Stimulated activated CD4-positive, alpha-beta T cell treated with anti-CD3 and anti-CD28 coated beads, Interleukin-15, amount 100 ng/mL, for 24 hours (primary cell): Measurements from ENCODE around the gene MILR1.
A peak's percentile ranks its signal among the peaks of the same experiment; 100 is the strongest.
"Not testable (repeated sequence)": the region's sequence is repeated elsewhere in the genome, so short reads cannot be mapped to it uniquely, and the experiment has no call there.

Experiments
- DNase-seq: peaks from one replicate; pipeline ENCODE4 v3.0.0-alpha.2; 2020

Gene MILR1

DNA sequence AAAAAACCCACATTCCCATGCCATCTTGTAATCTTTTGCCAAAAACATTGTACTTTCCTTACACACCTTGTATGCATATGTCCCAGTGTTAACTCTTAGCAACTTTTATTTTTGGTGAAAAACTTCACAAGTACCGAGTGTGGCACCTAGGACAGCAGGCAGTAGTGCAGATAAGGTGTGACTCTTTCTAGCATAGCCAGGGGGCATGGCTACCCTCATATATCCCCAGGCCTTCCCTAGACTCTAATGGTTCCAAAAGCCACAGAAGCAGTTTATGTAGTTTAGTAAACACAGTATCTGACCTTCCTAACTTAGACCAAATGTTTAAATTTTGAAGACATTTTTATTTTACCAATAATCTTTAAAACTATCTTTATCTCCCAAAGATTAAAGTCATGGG is 20.5 kb upstream of the MILR1 start:
- no peak for DNase-seq

DNA sequence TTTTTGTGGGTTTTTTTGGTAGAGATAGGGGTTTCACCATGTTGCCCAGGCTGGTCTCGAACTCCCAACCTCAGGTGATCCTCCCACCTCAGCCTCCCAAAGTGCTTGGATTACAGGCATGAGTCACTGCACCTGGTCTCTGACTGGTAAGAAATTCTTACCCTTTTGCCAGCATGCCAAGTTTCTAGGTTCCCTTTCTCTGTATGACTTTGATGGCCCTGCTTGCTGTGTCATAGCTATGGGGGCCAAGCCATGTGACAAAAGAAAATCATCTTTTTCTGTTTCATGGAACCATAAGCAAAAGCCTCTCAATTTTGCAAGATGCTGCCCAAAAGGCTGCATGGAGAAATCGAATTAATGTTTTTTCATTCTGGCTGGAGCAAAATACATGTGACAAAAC is 18.9 kb upstream of the MILR1 start:
- not testable (repeated sequence) for DNase-seq

DNA sequence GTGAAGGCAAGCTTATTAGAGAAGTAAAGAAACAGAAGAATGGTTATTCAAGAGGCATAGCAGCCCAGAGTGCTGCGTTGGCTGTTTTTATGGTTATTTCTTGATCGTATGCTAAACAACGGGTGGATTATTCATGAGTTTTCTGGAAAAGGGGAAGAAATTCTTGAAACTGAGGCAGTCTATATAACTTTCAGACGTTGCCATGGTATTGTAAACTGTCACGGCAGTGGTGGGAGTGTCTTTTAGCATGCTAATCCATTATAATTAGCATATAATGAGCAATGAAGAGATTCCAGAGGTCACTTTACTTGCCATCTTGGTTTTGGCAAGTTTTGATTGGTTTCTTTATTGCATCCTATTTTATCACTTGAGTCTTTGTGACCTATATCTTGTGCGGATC is 17.4 kb upstream of the MILR1 start:
- DNase-seq = no peak

DNA sequence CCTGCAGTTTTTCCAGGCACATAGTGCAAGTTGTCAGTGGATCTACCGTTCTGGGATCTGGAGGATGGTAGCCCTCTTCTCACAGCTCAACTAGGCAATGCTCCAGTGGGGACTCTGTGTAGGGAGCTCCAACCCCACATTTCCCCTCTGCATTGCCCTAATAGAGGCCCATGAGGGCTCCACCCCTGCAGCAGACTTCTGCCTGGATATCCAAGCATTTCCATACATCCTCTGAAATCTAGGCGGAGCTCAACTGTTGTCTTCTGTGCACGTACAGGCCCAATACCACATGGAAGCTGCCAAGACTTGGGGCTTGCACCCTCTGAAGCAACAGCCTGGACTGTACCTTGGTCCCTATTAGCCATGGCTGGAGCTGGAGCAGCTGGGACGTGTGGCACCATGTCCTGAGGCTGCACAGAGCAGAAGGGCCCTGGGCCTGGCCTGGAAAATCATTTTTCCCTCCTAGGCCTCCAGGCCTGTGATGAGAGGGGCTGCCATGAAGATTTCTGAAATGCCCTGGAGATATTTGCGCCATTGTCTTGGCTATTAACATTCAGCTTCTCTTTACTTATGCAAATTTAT is 10.9 kb upstream of the MILR1 start:
- DNase-seq = no peak

DNA sequence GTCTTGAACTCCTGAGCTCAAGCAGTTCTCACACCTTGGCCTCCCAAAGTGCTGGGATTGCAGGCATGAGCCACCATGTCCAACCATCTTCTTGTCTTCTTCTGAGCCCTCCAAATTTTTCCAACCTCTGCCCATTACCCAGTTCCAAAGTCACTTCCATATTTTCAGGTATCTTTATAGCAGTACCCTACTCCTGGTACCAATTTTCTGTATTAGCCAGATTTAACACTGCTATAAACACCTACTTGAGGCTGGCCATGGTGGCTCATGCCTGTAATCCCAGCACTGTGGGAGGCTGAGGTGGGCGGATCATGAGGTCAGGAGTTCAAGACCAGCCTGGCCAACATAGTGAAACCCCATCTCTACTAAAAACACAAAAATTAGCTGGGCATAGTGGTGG is 9.4 kb upstream of the MILR1 start:
- not testable (repeated sequence) for DNase-seq

DNA sequence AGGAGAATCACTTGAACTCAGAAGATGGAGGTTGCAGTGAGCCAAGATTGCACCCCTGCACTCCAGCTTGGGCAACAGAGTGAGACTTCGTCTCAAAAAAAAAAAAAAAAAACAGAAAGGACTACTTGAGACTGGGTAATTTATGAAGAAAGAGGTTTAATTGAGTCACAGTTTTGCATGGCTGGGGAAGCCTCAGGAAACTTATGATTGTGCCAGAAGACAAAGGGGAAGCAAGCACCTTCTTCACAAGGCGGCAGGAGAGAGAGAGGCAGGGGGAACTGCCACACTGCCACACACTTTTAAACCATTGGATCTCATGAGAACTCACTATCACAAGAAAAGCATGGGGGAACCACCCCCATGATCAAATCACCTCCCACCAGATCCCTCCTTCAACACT is 9.0 kb upstream of the MILR1 start:
- no peak for DNase-seq

DNA sequence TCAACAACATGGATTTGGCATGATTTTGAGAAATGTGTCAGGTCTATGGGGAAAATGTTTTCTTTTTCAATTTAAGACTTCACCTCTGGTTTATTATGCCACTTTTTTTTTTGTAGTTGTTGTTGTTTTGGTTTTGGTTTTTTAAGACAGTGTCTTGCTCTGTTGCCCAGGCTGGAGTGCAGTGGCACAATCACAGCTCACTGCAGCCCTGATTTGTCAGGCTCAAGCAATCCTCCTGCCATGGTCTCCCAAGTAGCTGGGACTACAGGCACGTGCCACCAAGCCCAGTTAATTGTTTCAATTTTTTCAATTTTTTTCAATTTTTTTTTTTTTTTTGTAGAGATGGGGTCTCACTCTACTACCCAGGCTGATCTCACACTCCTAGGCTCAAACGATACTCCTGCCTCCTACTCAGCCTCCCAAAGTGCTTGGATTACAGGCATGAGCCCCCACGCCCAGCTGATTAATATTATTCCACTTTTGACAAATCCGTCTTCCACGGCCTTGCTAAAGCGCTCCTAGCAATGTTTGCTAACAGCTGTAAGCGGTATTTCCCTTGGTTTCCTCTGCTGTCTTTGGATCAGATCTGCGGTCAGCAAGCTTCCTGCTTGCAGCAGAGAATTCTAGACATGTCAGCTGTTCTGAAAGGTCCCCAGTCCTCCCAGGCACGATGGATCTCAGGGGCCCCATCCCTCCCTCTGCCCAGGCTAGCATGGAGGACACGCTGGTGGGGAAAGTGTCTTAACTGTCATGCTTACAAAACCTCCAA is 7.0 kb upstream of the MILR1 start:
- DNase-seq = peak; percentile 21

DNA sequence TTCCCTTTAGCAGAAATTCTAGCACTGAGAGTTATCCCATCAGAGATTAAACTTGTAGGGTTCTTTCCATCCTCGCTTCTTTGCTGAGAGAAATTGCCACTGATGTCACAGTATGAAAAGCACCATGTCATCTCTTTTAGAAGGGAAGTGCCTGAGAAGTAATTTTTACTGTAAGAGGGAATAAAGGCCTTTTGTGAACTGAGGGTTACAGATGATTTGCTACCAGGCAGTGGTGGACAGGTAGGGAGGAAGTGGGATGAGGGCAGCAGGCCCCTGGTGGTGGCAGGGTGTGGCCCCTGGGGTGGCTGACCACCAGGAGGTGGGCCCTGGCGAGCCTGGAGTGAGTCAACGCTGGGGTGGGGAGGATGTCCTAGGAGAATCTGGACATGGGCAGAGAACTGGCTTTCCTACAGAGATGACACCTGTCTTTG is 6.4 kb upstream of the MILR1 start:
- no peak for DNase-seq

DNA sequence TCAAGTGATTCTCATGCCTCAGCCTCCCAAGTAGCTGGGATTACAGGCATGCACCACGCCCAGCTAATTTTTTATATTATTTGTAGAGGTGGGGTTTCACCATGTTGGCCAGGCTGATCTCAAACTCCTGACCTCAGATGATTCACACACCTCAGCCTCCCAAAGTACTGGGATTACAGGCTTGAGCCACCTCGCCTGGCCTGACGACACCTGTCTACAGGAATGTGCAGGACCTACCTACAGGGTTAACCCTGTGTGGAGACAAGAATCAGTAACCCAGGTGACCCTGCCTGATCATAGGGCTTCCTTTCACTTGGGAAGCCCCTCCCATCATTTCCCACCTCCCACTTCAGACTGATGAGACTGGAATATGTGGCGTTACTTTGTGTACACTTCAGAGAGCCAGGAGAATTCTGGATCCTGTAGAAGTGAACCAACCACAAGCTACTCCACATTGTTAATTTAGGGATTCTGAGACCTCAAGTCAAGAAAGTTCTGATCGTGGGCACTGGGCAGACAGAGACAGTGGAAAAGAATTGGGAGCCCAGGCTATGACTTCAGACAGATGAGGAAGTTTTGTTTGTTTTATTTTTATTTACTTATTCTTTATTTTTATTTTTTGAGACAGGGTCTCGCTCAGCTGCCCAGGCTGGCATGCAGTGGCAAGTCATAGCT is 5.7 kb upstream of the MILR1 start:
- DNase-seq = no peak

DNA sequence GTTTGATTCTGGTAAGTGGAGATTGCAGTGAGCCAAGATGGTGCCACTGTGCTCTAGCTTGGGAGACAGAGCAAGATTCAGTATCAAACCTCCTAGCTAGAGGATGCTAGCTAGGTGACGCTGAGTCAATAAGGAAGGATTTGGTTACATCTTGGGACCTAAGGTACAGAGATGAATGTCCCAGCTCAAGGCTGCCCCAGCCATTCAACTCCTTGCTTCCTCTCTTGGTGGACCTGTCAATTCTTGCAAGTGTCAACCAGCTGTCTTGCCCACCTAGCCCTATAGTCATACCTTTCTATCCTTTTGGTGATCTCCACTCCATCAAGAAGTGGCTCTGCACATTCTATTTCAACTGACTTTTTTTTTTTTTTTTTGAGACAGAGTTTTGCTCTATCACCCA is 1.4 kb upstream of the MILR1 start:
- DNase-seq = no peak

DNA sequence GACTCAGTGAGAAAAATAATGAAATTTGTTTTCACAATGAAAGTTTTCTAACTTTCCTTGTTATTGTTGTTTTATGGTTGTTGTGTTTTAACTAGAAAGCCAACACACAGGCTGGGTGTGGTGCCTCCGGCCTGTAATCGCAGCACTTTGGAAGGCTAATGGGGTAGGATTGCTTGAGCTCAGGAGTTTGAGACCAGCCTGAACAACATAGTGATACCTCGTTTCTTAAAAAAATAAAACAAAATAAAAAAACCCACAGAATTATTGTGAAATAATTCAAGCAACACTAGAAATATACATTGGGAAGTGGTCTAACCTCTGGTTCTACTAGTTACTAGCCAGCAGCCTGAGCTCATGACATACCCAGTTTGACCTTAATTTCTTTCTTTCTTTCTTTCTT is 630 bp downstream of the MILR1 start:
- no peak for DNase-seq

DNA sequence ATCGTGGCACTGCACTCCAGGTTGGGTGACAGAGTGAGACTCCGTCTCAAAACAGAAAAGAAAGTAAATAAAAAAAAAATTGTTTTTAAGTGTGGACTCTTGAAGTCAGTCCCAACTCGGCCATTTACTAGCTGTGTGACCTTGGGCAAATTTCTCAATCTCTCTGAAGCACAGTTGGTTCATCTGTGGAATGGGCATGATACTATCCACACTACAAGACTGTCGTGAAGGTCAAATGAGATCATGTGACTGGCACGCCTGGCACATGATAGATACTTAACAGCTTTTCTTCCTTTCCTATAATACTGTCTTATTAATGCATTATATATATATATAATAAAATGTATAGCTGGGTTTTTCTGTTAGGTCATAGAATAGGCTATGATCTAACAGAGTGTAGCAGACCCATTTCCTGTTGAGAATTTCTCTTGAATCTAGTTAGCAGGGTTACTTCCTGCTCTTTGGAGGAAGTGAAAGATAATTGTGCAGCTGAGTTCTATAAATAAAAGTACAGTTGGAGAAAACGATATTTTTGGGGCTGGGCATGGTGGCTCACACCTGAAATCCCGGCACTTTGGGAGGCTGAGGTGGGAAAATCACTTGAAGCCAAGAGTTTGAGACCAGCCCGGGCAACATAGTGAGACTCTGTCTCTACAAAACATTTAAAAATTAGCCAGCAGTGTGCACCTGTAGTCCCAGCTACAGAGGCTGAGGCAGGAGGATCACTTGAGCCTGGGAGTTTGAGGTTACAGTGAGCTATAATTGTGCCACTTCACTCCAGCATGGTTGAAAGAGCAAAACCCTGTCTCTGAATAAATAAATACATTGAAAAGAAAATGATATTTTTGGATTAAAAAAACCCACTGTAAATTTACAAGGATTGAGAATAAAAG is 7.3 kb downstream of the MILR1 start:
- DNase-seq = no peak

DNA sequence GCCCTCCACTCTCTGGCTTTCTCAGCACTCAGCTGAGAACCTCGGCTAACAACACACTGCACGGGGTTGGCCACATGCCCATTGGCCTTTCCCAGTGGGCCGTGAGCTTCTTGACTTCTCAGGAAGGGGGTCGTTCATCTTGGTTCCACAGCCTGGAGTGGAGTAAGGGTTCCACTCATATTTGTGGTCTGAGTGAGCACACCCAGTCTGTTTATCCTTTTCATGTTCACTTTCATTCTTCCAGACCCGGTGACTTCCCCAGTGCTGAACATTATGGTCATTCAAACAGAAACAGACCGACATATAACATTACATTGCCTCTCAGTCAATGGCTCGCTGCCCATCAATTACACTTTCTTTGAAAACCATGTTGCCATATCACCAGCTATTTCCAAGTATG is 8.2 kb downstream of the MILR1 start:
- DNase-seq = no peak

DNA sequence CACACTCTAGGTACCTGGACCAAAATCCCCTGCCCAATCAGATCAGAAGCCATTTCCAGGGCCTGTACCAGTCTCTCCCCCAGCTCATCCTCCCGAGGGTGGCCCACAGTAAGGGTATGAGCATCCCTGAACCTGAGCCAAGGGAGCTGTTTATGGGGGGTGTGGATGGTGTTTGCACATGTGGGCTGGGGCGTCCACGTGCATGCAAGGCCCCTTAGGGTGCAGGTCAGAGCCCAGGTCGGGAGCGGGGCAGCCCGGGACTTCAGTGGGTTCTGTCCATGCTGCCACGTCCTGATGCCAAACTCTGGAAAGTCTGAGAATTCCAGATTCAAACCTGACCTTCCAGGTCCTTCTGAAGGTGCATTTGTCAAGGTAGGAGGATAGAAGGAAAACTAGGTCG is 9.8 kb downstream of the MILR1 start:
- DNase-seq = no peak

DNA sequence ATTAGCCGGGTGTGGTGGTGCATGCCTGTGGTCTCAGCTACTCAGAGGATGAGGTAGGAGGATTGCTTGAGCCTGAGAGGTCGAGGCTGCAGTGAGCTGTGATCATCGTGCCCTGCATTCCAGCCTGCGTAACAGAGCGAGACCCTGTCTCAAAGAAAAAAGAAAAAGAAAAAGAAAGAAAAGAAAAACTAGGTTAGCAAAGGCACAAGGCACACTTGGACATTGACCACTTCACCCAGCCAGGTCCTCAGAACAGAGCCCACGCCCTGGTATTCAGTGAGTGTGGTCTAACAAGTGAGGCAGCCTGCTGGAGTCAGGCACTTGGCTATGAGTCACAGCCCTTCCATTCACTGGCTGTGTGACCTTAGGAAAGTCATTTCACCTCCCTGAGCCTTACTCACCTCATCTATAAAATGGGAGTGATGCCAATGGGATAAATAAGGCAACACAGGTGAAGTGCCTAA is 10.4 kb downstream of the MILR1 start:
- no peak for DNase-seq

DNA sequence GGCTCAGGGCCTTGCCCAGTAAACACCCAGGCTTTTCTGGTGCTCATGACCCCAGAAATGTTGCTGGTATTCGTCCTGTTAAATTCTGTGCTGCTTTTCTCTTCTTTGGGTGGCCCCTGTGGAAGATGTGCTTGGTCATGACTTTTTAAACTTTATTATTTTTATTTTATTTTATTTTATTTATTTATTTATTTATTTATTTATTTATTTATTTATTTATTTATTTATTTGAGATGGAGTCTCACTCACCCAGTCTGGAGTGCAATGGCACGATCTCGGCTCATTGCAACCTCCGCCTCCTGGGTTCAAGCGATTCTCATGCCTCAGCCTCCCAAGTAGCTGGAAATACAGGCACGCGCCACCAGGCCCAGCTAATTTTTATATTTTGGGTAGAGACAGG is 10.9 kb downstream of the MILR1 start:
- not testable (repeated sequence) for DNase-seq

DNA sequence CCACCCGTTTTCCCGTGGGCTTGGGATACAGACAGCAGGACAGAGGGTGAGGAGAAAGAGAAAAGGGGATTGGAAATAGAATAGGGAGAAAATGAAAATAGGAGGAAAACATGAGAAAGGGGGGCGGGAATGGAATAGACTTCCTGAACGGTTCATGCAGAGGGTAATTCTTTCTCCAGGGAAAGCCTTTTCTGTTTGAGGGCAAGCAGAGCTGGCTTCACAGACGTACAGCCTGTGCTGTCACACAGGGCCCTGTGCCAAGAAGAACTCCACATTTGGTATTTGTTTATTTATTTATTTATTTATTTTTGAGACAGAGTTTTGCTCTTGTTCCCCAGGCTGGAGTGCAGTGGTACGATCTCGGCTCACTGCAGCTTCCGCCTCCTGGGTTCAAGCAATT is 12.0 kb downstream of the MILR1 start:
- DNase-seq = no peak

DNA sequence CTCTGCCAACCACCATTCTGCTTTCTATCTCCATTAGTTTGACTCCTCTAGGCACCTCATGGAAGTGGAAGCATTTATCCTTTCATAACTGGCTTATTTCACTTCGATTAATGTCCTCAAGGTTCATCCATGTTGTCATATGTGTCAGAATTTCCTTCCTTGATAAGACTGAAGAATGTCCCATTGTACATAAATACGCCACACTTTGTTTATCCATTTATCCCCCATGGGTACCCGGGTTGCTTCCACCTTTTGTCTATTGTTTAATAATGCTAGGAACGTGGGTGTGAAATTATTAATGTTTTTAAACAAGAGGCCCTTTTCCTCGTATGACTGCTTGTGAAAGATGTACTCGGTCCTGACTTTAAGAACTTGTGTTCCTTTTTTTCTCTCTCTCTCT is 12.9 kb downstream of the MILR1 start:
- no peak for DNase-seq

DNA sequence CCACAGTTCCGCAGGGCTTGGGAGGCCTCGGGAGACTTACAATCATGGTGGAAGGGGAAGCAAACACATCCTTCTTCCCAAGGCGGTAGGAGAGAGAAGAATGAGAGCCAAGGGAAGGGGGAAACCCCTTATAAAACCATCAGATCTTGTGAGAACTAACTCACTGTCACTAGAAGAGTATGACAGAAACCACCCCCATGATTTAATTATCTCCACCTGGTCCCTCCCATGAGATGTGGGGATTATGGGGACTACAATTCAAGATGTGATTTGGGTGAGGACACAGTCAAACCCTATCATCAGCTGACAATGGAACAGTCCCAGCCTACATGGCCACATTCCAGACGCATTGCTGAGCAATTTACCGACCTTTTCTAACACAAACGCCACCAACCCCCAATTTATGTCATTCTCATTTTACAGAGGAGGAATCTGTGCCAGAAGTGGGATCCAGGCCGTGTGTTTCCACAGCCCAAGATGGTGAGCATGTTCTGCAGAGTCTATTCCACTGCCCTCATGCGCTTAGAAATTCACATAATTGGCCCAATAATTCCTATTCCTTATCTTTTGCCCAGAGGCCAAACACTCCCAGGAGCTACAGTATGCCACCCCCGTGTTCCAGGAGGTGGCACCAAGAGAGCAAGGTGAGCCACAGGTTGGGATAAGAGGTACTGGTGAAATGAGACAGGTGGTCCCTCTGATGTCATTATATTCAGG is 17.3 kb downstream of the MILR1 start:
- no peak for DNase-seq

DNA sequence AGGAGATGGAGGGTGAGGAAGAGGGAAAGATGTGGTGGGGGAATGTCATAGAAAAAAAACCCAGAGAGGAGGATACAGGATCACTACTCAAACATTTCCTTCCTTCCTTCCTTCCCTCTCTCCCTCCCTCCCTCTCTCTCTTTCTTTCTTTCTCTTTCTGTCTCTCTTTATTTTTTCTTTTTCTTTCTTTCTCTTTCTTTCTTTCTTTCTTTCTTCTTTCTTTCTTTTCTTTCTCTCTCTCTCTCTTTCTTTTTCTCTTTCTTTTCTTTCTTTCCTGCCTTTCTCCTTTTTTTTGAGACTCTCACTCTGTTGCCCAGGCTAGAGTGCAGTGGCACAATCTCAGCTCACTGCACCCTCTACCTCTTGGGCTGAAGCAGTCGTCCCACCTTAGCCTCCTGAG is 17.9 kb downstream of the MILR1 start:
- DNase-seq = not testable (repeated sequence)

DNA sequence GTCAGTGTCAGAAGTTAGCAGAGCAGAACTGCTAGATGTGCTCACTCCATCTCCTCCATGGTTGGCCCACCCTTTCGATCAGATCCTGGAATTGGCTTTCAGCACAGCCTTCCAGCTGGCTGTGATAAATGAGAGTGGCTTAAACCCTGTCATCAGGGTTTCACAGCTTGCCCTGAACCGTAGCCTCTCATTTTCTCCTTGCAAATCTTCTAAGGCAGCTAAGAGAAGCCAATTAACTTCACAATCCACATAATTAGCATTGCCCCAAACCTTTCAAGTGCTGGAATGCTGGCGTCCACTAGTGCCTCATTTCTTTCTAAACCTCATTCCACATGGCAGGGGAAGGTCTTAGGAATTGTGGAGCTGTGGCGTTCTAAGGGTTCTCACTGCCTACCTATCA is 21.7 kb downstream of the MILR1 start:
- no peak for DNase-seq

DNA sequence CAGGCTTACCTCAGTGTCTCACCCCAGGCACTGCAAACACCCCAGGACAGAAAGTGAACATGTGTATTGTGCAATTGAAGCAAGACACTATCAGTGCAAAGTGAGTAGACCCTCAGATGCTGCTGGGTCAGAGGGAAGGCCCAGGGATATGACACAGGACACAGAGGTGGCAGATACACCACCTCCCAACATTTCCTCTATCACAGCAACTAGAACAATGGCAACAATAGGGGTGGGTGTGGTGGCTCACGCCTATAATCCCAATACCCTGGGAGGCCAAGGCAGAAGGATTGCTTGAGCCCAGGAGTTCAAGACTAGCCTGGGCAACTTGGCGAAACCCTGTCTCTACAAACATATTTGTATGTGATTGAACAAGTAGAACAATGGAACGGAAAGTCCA is 22.5 kb downstream of the MILR1 start:
- DNase-seq = no peak

DNA sequence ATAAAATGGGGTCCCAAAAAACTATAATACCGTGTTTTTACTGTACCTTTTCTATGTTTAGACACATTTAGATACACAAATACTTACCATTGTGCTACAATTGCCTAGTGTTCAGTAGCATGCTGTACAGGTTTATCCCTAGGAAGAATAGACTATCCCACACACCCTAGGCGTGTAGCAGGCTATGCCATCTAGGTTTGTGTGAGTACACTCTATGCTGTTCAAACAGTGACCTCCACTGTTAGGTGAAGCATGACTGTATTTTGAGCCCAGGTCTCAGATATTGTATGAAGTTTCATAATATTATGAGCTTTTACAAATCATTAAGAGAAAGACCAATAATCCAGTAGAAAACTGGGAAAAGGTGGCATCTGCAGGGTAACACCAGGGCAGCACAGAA is 23.6 kb downstream of the MILR1 start:
- DNase-seq = no peak
